ENCODE measurements around the gene LRRC8B. TPM values are rescaled to one million over a fixed set of nuclear protein-coding genes. Genes with fewer than 3 reads are reported as not detected.
A peak's percentile ranks its signal among the peaks of the same experiment; 100 is the strongest.

LRRC8B gene
- total and polyA plus RNA-seq, 9 of the 15 experiments (the other 6 are each of a cell fraction or from before 2014, with no cell fraction given) = 4.3 to 43.7 (median 14.4) TPM

DNA sequence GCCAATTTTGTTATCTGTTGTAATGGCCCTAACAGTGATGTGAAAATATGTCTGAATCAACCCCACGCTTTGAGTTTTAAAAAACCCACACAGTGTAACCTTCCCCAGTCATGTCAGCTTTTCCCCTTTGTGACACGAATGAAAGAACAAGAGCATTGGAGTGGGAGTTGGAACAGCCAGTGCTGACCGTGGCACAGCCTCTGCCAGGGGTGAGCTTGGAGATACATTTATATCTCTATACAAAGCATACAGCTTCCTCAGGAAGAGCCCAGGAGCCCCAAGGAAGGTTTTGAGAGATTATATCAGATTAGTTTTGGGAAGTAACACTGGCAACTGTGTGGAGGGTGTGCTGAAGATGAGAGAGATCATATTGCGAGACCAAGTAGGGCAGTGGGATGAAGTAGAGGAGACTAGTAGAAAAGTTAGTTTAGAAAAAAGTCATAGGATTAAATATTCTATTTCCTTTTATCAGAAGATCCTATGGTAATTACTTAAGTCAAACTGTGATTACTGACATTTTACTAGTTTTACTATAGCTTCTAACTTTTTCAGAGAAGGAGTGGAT lies 15.9 kb downstream of the LRRC8B start (continued):
- no peak for TF ChIP-seq U2AF2 (optimal IDR thresholded peaks at IDR 0.05; ENCODE audit: low read depth, low read length)
- TF ChIP-seq, protein P1, sequence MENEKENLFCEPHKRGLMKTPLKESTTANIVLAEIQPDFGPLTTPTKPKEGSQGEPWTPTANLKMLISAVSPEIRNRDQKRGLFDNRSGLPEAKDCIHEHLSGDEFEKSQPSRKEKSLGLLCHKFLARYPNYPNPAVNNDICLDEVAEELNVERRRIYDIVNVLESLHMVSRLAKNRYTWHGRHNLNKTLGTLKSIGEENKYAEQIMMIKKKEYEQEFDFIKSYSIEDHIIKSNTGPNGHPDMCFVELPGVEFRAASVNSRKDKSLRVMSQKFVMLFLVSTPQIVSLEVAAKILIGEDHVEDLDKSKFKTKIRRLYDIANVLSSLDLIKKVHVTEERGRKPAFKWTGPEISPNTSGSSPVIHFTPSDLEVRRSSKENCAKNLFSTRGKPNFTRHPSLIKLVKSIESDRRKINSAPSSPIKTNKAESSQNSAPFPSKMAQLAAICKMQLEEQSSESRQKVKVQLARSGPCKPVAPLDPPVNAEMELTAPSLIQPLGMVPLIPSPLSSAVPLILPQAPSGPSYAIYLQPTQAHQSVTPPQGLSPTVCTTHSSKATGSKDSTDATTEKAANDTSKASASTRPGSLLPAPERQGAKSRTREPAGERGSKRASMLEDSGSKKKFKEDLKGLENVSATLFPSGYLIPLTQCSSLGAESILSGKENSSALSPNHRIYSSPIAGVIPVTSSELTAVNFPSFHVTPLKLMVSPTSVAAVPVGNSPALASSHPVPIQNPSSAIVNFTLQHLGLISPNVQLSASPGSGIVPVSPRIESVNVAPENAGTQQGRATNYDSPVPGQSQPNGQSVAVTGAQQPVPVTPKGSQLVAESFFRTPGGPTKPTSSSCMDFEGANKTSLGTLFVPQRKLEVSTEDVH (IDR thresholded peaks at IDR 0.05; ENCODE audit: low read depth, partially characterized antibody) = no peak
- 0 out of 4 replicates have a peak, but pooled peaks of 1 of the 2 experiments have one; percentile 38 for TF ChIP-seq MAZ (CRISPR knock-in tag; conservative IDR thresholded peaks at IDR 0.05 in 1 of 2, IDR thresholded peaks at IDR 0.05 in 1 of 2)
- TF ChIP-seq PTTG1 (tag; IDR thresholded peaks at IDR 0.05; ENCODE audit: low read depth) = no peak
- peak; percentile 61; the same call in 1 of the 2 replicates for TF ChIP-seq DMBX1 (CRISPR knock-in tag; IDR thresholded peaks at IDR 0.05; ENCODE audit: borderline replicate concordance)
- no peak for TF ChIP-seq TCF7 (IDR thresholded peaks at IDR 0.05; ENCODE audit: borderline replicate concordance)
- 0 out of 2 replicates have a peak, but pooled peaks have one; percentile 27 for TF ChIP-seq DPF2 (IDR thresholded peaks at IDR 0.05)
- TF ChIP-seq, protein P2, sequence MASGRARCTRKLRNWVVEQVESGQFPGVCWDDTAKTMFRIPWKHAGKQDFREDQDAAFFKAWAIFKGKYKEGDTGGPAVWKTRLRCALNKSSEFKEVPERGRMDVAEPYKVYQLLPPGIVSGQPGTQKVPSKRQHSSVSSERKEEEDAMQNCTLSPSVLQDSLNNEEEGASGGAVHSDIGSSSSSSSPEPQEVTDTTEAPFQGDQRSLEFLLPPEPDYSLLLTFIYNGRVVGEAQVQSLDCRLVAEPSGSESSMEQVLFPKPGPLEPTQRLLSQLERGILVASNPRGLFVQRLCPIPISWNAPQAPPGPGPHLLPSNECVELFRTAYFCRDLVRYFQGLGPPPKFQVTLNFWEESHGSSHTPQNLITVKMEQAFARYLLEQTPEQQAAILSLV (tag; IDR thresholded peaks at IDR 0.05) = no peak
- TF ChIP-seq CCNT2 (IDR thresholded peaks at IDR 0.05; ENCODE audit: borderline replicate concordance, extremely low read depth, insufficient read length, low read depth, low read length) = no peak
- no peak for TF ChIP-seq ZNF57 (CRISPR knock-in tag; IDR thresholded peaks at IDR 0.05)
- TF ChIP-seq EP300 (IDR thresholded peaks at IDR 0.05; ENCODE audit: low read length) = peak; percentile 35; the same call in 1 of the 2 replicates
- TF ChIP-seq, protein P3, sequence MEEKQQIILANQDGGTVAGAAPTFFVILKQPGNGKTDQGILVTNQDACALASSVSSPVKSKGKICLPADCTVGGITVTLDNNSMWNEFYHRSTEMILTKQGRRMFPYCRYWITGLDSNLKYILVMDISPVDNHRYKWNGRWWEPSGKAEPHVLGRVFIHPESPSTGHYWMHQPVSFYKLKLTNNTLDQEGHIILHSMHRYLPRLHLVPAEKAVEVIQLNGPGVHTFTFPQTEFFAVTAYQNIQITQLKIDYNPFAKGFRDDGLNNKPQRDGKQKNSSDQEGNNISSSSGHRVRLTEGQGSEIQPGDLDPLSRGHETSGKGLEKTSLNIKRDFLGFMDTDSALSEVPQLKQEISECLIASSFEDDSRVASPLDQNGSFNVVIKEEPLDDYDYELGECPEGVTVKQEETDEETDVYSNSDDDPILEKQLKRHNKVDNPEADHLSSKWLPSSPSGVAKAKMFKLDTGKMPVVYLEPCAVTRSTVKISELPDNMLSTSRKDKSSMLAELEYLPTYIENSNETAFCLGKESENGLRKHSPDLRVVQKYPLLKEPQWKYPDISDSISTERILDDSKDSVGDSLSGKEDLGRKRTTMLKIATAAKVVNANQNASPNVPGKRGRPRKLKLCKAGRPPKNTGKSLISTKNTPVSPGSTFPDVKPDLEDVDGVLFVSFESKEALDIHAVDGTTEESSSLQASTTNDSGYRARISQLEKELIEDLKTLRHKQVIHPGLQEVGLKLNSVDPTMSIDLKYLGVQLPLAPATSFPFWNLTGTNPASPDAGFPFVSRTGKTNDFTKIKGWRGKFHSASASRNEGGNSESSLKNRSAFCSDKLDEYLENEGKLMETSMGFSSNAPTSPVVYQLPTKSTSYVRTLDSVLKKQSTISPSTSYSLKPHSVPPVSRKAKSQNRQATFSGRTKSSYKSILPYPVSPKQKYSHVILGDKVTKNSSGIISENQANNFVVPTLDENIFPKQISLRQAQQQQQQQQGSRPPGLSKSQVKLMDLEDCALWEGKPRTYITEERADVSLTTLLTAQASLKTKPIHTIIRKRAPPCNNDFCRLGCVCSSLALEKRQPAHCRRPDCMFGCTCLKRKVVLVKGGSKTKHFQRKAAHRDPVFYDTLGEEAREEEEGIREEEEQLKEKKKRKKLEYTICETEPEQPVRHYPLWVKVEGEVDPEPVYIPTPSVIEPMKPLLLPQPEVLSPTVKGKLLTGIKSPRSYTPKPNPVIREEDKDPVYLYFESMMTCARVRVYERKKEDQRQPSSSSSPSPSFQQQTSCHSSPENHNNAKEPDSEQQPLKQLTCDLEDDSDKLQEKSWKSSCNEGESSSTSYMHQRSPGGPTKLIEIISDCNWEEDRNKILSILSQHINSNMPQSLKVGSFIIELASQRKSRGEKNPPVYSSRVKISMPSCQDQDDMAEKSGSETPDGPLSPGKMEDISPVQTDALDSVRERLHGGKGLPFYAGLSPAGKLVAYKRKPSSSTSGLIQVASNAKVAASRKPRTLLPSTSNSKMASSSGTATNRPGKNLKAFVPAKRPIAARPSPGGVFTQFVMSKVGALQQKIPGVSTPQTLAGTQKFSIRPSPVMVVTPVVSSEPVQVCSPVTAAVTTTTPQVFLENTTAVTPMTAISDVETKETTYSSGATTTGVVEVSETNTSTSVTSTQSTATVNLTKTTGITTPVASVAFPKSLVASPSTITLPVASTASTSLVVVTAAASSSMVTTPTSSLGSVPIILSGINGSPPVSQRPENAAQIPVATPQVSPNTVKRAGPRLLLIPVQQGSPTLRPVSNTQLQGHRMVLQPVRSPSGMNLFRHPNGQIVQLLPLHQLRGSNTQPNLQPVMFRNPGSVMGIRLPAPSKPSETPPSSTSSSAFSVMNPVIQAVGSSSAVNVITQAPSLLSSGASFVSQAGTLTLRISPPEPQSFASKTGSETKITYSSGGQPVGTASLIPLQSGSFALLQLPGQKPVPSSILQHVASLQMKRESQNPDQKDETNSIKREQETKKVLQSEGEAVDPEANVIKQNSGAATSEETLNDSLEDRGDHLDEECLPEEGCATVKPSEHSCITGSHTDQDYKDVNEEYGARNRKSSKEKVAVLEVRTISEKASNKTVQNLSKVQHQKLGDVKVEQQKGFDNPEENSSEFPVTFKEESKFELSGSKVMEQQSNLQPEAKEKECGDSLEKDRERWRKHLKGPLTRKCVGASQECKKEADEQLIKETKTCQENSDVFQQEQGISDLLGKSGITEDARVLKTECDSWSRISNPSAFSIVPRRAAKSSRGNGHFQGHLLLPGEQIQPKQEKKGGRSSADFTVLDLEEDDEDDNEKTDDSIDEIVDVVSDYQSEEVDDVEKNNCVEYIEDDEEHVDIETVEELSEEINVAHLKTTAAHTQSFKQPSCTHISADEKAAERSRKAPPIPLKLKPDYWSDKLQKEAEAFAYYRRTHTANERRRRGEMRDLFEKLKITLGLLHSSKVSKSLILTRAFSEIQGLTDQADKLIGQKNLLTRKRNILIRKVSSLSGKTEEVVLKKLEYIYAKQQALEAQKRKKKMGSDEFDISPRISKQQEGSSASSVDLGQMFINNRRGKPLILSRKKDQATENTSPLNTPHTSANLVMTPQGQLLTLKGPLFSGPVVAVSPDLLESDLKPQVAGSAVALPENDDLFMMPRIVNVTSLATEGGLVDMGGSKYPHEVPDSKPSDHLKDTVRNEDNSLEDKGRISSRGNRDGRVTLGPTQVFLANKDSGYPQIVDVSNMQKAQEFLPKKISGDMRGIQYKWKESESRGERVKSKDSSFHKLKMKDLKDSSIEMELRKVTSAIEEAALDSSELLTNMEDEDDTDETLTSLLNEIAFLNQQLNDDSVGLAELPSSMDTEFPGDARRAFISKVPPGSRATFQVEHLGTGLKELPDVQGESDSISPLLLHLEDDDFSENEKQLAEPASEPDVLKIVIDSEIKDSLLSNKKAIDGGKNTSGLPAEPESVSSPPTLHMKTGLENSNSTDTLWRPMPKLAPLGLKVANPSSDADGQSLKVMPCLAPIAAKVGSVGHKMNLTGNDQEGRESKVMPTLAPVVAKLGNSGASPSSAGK (IDR thresholded peaks at IDR 0.05) = no peak
